WTC11 (cell line): ENCODE measurements around the gene LYL1. TPM values are rescaled to one million over a fixed set of nuclear protein-coding genes. Genes with fewer than 3 reads are reported as not detected.

Experiments
- ATAC-seq: fragments of 200-7000 bp; cut with Tn5 transposase; 2 replicates; pipeline ENCODE4 v1.10.0; 2021; ENCODE audit warnings: mild to moderate bottlenecking, moderate library complexity
- CTCF ChIA-PET: fragments of 300-600 bp; sonication (Branson Sonifier 250); formaldehyde crosslinking; loops from one replicate; lab custom pipeline; 2021; ENCODE audit warnings: antibody characterized with exemption; lab: Charles Lee
- POLR2A ChIA-PET: fragments of 350-600 bp; sonication (Branson Sonifier 250); formaldehyde crosslinking; loops from one replicate; lab custom pipeline; 2021; ENCODE audit warnings: antibody characterized with exemption; lab: Charles Lee
- DNase-seq: peaks from one replicate; pipeline ENCODE4 v3.0.0; 2021; ENCODE audit warnings: low spot score
- H3K27ac Mint-ChIP-seq: 2 replicates; pipeline ENCODE4 v1.8.0; 2021; ENCODE audit warnings: mixed read lengths
- H3K27me3 Mint-ChIP-seq: 2 replicates; pipeline ENCODE4 v1.8.0; 2021; ENCODE audit warnings: low read depth, mild to moderate bottlenecking, moderate library complexity, mixed read lengths
- H3K36me3 Mint-ChIP-seq: 2 replicates; pipeline ENCODE4 v1.8.0; 2021; ENCODE audit warnings: mixed read lengths
- H3K4me1 Mint-ChIP-seq: 2 replicates; pipeline ENCODE4 v1.8.0; 2022; ENCODE audit warnings: mixed read lengths
- H3K4me3 Mint-ChIP-seq: 2 replicates; pipeline ENCODE4 v1.8.0; 2021; ENCODE audit warnings: mild to moderate bottlenecking, moderate library complexity, mixed read lengths
- H3K9me3 Mint-ChIP-seq: 2 replicates; pipeline ENCODE4 v1.8.0; 2021; ENCODE audit warnings: mixed read lengths
- FOXJ3 ChIP-seq: sonication (generic); formaldehyde crosslinking; IDR thresholded peaks from 2 replicates; pipeline ENCODE4 v1.9.0; 2021; ENCODE audit warnings: missing genetic modification reagents, mild to moderate bottlenecking, borderline replicate concordance
- GTF2I ChIP-seq: fragments of 250-450 bp; sonication (Bioruptor Pico); conservative IDR thresholded peaks from 2 replicates; pipeline ENCODE4 v1.4.0; 2021; ENCODE audit warnings: mild to moderate bottlenecking
- IRF2 ChIP-seq: sonication (generic); formaldehyde crosslinking; IDR thresholded peaks from 2 replicates; pipeline ENCODE4 v1.8.0; 2022; ENCODE audit warnings: low read depth, missing genetic modification reagents, borderline replicate concordance
- JAZF1 ChIP-seq: fragments of 250-450 bp; sonication (Bioruptor Pico); IDR thresholded peaks from 2 replicates; pipeline ENCODE4 v1.9.0; 2021; ENCODE audit warnings: moderate library complexity, mild to moderate bottlenecking, inconsistent platforms
- JUN ChIP-seq: sonication (generic); formaldehyde crosslinking; IDR thresholded peaks from 2 replicates; pipeline ENCODE4 v1.8.0; 2023; ENCODE audit warnings: mild to moderate bottlenecking, missing genetic modification reagents
- MYBL2 ChIP-seq: sonication (generic); formaldehyde crosslinking; IDR thresholded peaks from 2 replicates; pipeline ENCODE4 v1.8.1; 2023; ENCODE audit warnings: mild to moderate bottlenecking, moderate library complexity, missing genetic modification reagents
- NFATC4 ChIP-seq: fragments of 250-450 bp; sonication (Bioruptor Pico); IDR thresholded peaks from 2 replicates; pipeline ENCODE4 v1.9.0; 2021; ENCODE audit warnings: mild to moderate bottlenecking
- NFYB ChIP-seq: sonication (generic); formaldehyde crosslinking; conservative IDR thresholded peaks from 2 replicates; pipeline ENCODE4 v1.8.0; 2022; ENCODE audit warnings: low read depth, missing genetic modification reagents
- SP1 ChIP-seq: sonication (generic); formaldehyde crosslinking; conservative IDR thresholded peaks from 2 replicates; pipeline ENCODE4 v1.8.1; 2022; ENCODE audit warnings: missing genetic modification reagents
- TCF7 ChIP-seq: sonication (generic); formaldehyde crosslinking; IDR thresholded peaks from 2 replicates; pipeline ENCODE4 v1.8.0; 2022; ENCODE audit warnings: mild to moderate bottlenecking, low read depth, missing genetic modification reagents, moderate library complexity
- TEAD1 ChIP-seq: sonication (generic); formaldehyde crosslinking; IDR thresholded peaks from 2 replicates; pipeline ENCODE4 v1.8.0; 2022; ENCODE audit warnings: mild to moderate bottlenecking, missing genetic modification reagents
- TP53 ChIP-seq: sonication (generic); formaldehyde crosslinking; IDR thresholded peaks from 2 replicates; pipeline ENCODE4 v1.8.1; 2023; ENCODE audit warnings: mild to moderate bottlenecking, missing genetic modification reagents
- ZBTB21 ChIP-seq: sonication (generic); formaldehyde crosslinking; IDR thresholded peaks from 2 replicates; pipeline ENCODE4 v1.8.1; 2023; ENCODE audit warnings: mild to moderate bottlenecking, missing genetic modification reagents, borderline replicate concordance
- total RNA-seq: library from RNA; stranded (reverse); gene quantifications from 3 replicates; pipeline ENCODE4 v1.2.3, GENCODE V29; 2021
- TF ChIP-seq, protein P1 (sequence below): fragments of 250-450 bp; sonication (Bioruptor Pico); IDR thresholded peaks from 2 replicates; pipeline ENCODE4 v2.1.2; 2022; ENCODE audit warnings: mild to moderate bottlenecking, moderate library complexity
- TF ChIP-seq, protein P2 (sequence below): fragments of 250-450 bp; sonication (Bioruptor Pico); IDR thresholded peaks from 2 replicates; pipeline ENCODE4 v1.9.0; 2021; ENCODE audit warnings: moderate library complexity, mild to moderate bottlenecking, inconsistent platforms, borderline replicate concordance
- TF ChIP-seq, protein P3 (sequence below): sonication (generic); formaldehyde crosslinking; IDR thresholded peaks from 2 replicates; pipeline ENCODE4 v1.8.1; 2023; ENCODE audit warnings: mild to moderate bottlenecking, missing genetic modification reagents
- TF ChIP-seq, protein P4 (sequence below): fragments of 250-450 bp; sonication (Bioruptor Pico); IDR thresholded peaks from 2 replicates; pipeline ENCODE4 v1.9.0; 2021; ENCODE audit warnings: mild to moderate bottlenecking
- TF ChIP-seq, protein P5 (sequence below): sonication (generic); formaldehyde crosslinking; conservative IDR thresholded peaks from 2 replicates; pipeline ENCODE4 v1.8.1; 2022; ENCODE audit warnings: mild to moderate bottlenecking, missing genetic modification reagents
- TF ChIP-seq, protein P6 (sequence below): sonication (generic); formaldehyde crosslinking; IDR thresholded peaks from 2 replicates; pipeline ENCODE4 v1.8.1; 2023; ENCODE audit warnings: mild to moderate bottlenecking, missing genetic modification reagents, borderline replicate concordance

The LYL1 gene
- total RNA-seq, 1 experiment from 2014 or later, result 1.2 TPM

DNA sequence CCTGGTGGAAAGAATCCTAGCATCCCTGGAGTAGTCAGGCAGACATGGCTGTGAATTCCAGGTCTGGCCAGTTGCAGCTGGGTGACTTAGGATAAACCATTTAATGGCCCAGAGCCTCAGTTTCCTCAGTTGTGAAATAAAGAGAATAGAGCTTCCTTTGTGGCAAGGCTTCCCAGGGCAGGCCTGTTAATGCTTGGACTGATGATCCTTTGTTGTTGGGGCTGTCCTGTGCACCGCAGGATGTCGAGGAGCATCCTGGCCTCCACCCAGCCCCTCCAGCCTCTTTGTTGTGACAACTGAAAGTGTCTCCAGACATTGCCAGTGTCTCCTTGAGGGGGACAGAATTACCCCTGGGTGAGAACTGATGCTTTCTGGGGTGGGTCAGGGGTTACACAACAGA is 16.3 kb downstream of the LYL1 start:
- no peak for TF ChIP-seq GTF2I (CRISPR knock-in tag)
- TF ChIP-seq, protein P1, sequence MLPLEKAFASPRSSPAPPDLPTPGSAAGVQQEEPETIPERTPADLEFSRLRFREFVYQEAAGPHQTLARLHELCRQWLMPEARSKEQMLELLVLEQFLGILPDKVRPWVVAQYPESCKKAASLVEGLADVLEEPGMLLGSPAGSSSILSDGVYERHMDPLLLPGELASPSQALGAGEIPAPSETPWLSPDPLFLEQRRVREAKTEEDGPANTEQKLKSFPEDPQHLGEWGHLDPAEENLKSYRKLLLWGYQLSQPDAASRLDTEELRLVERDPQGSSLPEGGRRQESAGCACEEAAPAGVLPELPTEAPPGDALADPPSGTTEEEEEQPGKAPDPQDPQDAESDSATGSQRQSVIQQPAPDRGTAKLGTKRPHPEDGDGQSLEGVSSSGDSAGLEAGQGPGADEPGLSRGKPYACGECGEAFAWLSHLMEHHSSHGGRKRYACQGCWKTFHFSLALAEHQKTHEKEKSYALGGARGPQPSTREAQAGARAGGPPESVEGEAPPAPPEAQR (CRISPR knock-in tag), result no peak
- TF ChIP-seq, protein P2, sequence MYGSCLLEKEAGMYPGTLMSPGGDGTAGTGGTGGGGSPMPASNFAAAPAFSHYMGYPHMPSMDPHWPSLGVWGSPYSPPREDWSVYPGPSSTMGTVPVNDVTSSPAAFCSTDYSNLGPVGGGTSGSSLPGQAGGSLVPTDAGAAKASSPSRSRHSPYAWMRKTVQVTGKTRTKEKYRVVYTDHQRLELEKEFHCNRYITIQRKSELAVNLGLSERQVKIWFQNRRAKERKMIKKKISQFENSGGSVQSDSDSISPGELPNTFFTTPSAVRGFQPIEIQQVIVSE (CRISPR knock-in tag), result no peak
- TF ChIP-seq, protein P3, sequence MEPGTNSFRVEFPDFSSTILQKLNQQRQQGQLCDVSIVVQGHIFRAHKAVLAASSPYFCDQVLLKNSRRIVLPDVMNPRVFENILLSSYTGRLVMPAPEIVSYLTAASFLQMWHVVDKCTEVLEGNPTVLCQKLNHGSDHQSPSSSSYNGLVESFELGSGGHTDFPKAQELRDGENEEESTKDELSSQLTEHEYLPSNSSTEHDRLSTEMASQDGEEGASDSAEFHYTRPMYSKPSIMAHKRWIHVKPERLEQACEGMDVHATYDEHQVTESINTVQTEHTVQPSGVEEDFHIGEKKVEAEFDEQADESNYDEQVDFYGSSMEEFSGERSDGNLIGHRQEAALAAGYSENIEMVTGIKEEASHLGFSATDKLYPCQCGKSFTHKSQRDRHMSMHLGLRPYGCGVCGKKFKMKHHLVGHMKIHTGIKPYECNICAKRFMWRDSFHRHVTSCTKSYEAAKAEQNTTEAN, result no peak
- no peak for TF ChIP-seq TEAD1 (CRISPR knock-in tag)
- Mint-ChIP-seq H3K36me3 (no peaks in the 10 kb centered on the region), H3K27me3 (peaks cover 17% of the 10 kb centered on the region), H3K9me3 (no peaks in the 10 kb centered on the region), H3K4me3 (no peak overlapping the region), H3K27ac (no peak overlapping the region), H3K4me1 (peaks cover 31% of the 10 kb centered on the region)
- ATAC-seq (no peak), DNase-seq (no peak)
- ChIA-PET POLR2A (no interaction called here), CTCF (interaction anchor here (1.0 to 20.5 kb wide), 8 partner anchors 8 to 121 kb away, joined by 4 to 294 read pairs (median 12); no protein-coding TSS in a partner anchor)

DNA sequence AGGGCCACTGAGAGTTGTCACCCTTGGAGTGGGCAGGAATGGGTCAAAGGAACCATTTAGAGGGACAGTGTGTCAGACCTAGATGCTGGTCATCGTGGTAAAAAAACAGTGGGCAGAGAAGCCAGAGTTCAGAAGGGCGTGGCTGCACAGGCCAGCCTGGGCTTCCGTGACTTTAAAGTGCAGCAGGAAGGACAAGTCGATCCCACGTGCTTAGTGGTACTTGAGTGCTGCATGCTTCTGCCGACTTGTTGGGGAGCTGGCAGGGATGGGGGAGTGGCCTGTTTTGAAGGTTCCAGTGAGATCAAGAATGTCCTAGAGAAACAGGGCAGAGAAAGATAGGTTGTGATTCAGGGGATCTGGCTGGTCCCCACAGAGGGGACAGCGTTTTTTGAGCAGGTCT is 17.0 kb downstream of the LYL1 start:
- H3K9me3 Mint-ChIP-seq, result no peaks in the 10 kb centered on the region
- DNase-seq (no peak), ATAC-seq (no peak)
- H3K4me3 Mint-ChIP-seq, result no peak overlapping the region
- POLR2A ChIA-PET, result no interaction called here
- peaks cover 12% of the 10 kb centered on the region for H3K27me3 Mint-ChIP-seq
- CTCF ChIA-PET, result interaction anchor here (0.5 to 20.5 kb wide), 10 partner anchors 8 to 120 kb away, joined by 3 to 294 read pairs (median 8); no protein-coding TSS in a partner anchor
- no peak for TF ChIP-seq TCF7 (CRISPR knock-in tag)
- TF ChIP-seq MYBL2, result no peak
- TF ChIP-seq NFYB (CRISPR knock-in tag), result no peak
- TF ChIP-seq IRF2 (CRISPR knock-in tag), result no peak
- TF ChIP-seq SP1, result no peak
- no peak for TF ChIP-seq FOXJ3 (CRISPR knock-in tag)
- TF ChIP-seq, protein P4, sequence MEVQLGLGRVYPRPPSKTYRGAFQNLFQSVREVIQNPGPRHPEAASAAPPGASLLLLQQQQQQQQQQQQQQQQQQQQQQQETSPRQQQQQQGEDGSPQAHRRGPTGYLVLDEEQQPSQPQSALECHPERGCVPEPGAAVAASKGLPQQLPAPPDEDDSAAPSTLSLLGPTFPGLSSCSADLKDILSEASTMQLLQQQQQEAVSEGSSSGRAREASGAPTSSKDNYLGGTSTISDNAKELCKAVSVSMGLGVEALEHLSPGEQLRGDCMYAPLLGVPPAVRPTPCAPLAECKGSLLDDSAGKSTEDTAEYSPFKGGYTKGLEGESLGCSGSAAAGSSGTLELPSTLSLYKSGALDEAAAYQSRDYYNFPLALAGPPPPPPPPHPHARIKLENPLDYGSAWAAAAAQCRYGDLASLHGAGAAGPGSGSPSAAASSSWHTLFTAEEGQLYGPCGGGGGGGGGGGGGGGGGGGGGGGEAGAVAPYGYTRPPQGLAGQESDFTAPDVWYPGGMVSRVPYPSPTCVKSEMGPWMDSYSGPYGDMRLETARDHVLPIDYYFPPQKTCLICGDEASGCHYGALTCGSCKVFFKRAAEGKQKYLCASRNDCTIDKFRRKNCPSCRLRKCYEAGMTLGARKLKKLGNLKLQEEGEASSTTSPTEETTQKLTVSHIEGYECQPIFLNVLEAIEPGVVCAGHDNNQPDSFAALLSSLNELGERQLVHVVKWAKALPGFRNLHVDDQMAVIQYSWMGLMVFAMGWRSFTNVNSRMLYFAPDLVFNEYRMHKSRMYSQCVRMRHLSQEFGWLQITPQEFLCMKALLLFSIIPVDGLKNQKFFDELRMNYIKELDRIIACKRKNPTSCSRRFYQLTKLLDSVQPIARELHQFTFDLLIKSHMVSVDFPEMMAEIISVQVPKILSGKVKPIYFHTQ, result no peak
- TF ChIP-seq TP53 (CRISPR knock-in tag), result no peak
- TF ChIP-seq, protein P5, sequence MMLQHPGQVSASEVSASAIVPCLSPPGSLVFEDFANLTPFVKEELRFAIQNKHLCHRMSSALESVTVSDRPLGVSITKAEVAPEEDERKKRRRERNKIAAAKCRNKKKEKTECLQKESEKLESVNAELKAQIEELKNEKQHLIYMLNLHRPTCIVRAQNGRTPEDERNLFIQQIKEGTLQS (CRISPR knock-in tag), result no peak
- no peak for TF ChIP-seq ZBTB21 (CRISPR knock-in tag)
- H3K36me3 Mint-ChIP-seq, result no peaks in the 10 kb centered on the region
- H3K27ac Mint-ChIP-seq, result peak overlapping the region; percentile 17
- peaks cover 25% of the 10 kb centered on the region for H3K4me1 Mint-ChIP-seq

DNA sequence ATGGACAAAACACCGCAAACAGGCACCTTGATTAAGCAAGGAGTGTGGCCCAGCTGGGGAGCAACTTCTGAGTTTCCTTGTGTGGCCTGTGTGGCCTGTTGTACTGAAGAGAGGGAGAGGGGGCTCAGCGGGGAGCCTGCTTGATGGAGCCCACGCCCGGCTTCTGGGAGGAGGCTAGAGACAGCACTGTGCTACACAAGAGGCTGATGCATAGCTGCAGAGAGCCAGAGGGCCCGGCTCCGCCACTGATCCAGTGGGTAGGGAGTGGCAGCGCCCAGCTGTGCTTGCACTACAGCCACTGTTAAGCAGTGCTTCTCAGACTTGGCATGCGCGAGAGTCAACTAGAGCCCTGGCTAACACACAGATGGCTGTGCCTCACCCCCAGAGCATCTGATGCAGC is 19.0 kb downstream of the LYL1 start:
- no peak overlapping the region for H3K27ac Mint-ChIP-seq
- CTCF ChIA-PET, result interaction anchor here (1.1 to 20.5 kb wide), 6 partner anchors 8 to 118 kb away, joined by 4 to 294 read pairs (median 18); no protein-coding TSS in a partner anchor
- H3K4me3 Mint-ChIP-seq, result no peak overlapping the region
- no peaks in the 10 kb centered on the region for H3K9me3 Mint-ChIP-seq
- ATAC-seq, result no peak
- H3K36me3 Mint-ChIP-seq, result no peaks in the 10 kb centered on the region
- peaks cover 30% of the 10 kb centered on the region for H3K4me1 Mint-ChIP-seq
- H3K27me3 Mint-ChIP-seq, result peaks cover 12% of the 10 kb centered on the region
- DNase-seq, result no peak
- POLR2A ChIA-PET, result no interaction called here
- TF ChIP-seq, protein P4, result no peak
- no peak for TF ChIP-seq NFYB (CRISPR knock-in tag)
- TF ChIP-seq, protein P6, sequence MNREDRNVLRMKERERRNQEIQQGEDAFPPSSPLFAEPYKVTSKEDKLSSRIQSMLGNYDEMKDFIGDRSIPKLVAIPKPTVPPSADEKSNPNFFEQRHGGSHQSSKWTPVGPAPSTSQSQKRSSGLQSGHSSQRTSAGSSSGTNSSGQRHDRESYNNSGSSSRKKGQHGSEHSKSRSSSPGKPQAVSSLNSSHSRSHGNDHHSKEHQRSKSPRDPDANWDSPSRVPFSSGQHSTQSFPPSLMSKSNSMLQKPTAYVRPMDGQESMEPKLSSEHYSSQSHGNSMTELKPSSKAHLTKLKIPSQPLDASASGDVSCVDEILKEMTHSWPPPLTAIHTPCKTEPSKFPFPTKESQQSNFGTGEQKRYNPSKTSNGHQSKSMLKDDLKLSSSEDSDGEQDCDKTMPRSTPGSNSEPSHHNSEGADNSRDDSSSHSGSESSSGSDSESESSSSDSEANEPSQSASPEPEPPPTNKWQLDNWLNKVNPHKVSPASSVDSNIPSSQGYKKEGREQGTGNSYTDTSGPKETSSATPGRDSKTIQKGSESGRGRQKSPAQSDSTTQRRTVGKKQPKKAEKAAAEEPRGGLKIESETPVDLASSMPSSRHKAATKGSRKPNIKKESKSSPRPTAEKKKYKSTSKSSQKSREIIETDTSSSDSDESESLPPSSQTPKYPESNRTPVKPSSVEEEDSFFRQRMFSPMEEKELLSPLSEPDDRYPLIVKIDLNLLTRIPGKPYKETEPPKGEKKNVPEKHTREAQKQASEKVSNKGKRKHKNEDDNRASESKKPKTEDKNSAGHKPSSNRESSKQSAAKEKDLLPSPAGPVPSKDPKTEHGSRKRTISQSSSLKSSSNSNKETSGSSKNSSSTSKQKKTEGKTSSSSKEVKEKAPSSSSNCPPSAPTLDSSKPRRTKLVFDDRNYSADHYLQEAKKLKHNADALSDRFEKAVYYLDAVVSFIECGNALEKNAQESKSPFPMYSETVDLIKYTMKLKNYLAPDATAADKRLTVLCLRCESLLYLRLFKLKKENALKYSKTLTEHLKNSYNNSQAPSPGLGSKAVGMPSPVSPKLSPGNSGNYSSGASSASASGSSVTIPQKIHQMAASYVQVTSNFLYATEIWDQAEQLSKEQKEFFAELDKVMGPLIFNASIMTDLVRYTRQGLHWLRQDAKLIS (CRISPR knock-in tag), result no peak
- TF ChIP-seq NFATC4 (CRISPR knock-in tag), result no peak
- TF ChIP-seq JAZF1, result no peak
- no peak for TF ChIP-seq JUN (CRISPR knock-in tag)
